Ovary (tissue), 9 donors: ENCODE measurements around the gene LRRC23. TPM values are rescaled to one million over a fixed set of nuclear protein-coding genes. Genes with fewer than 3 reads are reported as not detected.

ENCODE experiments used
- DNase-seq, 5 donors: peaks; one replicate each; pipeline ENCODE4 v3.0.0-alpha.2; 2019 to 2020
- H3K27ac ChIP-seq, 2 donors: fragments of 200-600 bp; one replicate each; pipeline versions ENCODE4 v1.5.1 to v1.8.0; 2019 to 2022
- H3K27me3 ChIP-seq: fragments of 200-600 bp; one replicate; pipeline ENCODE4 v1.8.0; 2022
- H3K36me3 ChIP-seq: fragments of 200-600 bp; sonication (generic); one replicate; pipeline ENCODE4 v1.5.1; 2019
- H3K4me1 ChIP-seq: one replicate; pipeline ENCODE4 v1.8.1; 2013; ENCODE audit warnings: mild to moderate bottlenecking, moderate library complexity; ENCODE audit not compliant: insufficient read depth
- H3K4me3 ChIP-seq: fragments of 200-600 bp; sonication (generic); one replicate; pipeline ENCODE4 v1.5.1; 2017
- H3K9me3 ChIP-seq, 2 donors: fragments of 200-600 bp in 1 of 2; sonication (generic) in 1 of 2; one replicate each; pipeline versions ENCODE4 v1.5.1 to v1.8.1; 2013 to 2019; ENCODE audit warnings: mild to moderate bottlenecking in 1 of 2, moderate library complexity in 1 of 2
- EP300 ChIP-seq: sonication (generic); formaldehyde crosslinking; IDR thresholded peaks from one replicate; pipeline ENCODE4 v1.6.1; 2017; ENCODE audit warnings: antibody characterized with exemption
- POLR2A ChIP-seq: fragments of 450-650 bp; IDR thresholded peaks from one replicate; pipeline ENCODE4 v1.6.1; 2017; ENCODE audit warnings: antibody characterized with exemption, mild to moderate bottlenecking, moderate library complexity
- WGBS, 3 donors: extraction: QIAGEN DNeasy Blood & Tissue Kit in 1 of 3; methylation state at CpG; one replicate each; pipeline versions ENCODE4 v1.1.5 to v1.1.7; 2013 to 2017; 5-methylcytosine and 5-hydroxymethylcytosine counted together
- intact Hi-C, 4 donors: fragments of 100-400 bp; cut with DNase I; formaldehyde crosslinking; loops; one replicate each; pipeline versions ENCODE4 v1.11.0 to v1.15.1; 2022 to 2023
- polyA plus RNA-seq, 2 donors: library from polyadenylated mRNA; stranded (reverse); fragments of 200-250 nt in 1 of 2; fragments of 350-450 nt in 1 of 2; fragmentation: Illumina TruSeq in 1 of 2; extraction: RNeasy Lipid Tissue Mini Kit (QIAGEN cat#74804) in 1 of 2; gene quantifications; one replicate each; pipeline ENCODE4 v1.2.3, GENCODE V29; 2013 to 2014
- total RNA-seq, 7 donors: library from RNA; depleted of rRNA in 2 of 7; stranded (reverse); fragments of >200 nt in 2 of 7; fragmentation: NEBNext Ultra II Directional in 3 of 7; extraction: Animal tissue kit (Norgen Biotek cat#: 25700) in 3 of 7; gene quantifications; one replicate each; pipeline versions ENCODE4 v1.1.0 to v1.2.4, GENCODE V29; 2016 to 2023
- TF ChIP-seq, protein P1 (sequence below), 3 donors: fragments of 450-650 bp in 2 of 3; fragments of 200-600 bp in 1 of 3; IDR thresholded peaks; one replicate each; pipeline versions ENCODE4 v1.5.1 to v1.8.0; 2016 to 2022; ENCODE audit warnings: antibody characterized with exemption in 3 of 3, mild to moderate bottlenecking in 1 of 3
- donor health status: DM: no; HTN: no; CAD: no; lungs with moderate emphysema.
- donor health status: DM: no; HTN: no; CAD: no.
- donor health status: Bipolar disorder and iron deficiency.
- donor health status: DM: yes; HTN: yes; CAD: no.
- donor health status: DM: no; HTN: no; CAD: no.
- donor health status: DM: yes; HTN: yes; CAD: no.

Gene LRRC23
- total and polyA plus RNA-seq, 9 donors = 11.2 to 67.6 (median 16.5) TPM

DNA sequence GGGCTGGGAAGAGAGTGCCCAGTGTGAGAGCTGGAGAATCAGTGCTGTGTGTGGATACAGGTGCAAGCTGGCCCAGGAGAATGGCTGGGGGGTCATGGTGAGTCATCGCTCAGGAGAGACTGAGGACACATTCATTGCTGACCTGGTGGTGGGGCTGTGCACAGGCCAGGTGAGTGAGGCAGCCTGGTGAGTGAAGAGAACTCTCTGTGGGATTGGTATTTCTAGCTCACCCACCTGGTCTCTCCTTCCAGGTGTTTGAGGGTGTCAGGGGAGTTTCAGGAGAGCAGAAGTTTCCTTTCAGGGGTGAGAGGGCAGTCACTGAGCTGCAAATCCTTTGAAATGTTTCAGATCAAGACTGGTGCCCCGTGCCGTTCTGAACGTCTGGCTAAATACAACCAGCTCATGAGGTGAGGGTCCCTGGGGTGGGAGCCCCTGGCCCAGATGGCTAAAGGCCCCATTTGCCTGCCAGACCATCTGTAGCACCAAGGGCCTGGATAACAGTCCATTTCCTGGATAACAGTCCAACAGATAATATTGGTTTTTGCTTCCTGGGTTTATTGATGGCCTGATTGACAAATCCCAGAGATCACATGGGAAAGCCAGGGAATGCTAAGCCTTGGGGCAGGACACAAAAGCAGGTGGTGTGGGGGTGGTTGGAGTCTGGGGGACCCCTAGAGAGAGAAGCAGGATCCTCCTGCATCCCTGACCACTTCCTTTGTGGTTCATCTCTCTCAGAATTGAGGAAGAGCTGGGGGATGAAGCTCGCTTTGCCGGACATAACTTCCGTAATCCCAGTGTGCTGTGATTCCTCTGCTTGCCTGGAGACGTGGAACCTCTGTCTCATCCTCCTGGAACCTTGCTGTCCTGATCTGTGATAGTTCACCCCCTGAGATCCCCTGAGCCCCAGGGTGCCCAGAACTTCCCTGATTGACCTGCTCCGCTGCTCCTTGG lies 17.6 kb downstream of the LRRC23 start:
- TF ChIP-seq EP300 (no peak), POLR2A (no peak)
- TF ChIP-seq, protein P1, sequence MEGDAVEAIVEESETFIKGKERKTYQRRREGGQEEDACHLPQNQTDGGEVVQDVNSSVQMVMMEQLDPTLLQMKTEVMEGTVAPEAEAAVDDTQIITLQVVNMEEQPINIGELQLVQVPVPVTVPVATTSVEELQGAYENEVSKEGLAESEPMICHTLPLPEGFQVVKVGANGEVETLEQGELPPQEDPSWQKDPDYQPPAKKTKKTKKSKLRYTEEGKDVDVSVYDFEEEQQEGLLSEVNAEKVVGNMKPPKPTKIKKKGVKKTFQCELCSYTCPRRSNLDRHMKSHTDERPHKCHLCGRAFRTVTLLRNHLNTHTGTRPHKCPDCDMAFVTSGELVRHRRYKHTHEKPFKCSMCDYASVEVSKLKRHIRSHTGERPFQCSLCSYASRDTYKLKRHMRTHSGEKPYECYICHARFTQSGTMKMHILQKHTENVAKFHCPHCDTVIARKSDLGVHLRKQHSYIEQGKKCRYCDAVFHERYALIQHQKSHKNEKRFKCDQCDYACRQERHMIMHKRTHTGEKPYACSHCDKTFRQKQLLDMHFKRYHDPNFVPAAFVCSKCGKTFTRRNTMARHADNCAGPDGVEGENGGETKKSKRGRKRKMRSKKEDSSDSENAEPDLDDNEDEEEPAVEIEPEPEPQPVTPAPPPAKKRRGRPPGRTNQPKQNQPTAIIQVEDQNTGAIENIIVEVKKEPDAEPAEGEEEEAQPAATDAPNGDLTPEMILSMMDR (IDR thresholded peaks at IDR 0.05) = no peak
- Histone ChIP-seq H3K27ac (no peak overlapping the region), H3K27me3 (no peaks in the 10 kb centered on the region), H3K36me3 (no peaks in the 10 kb centered on the region), H3K9me3 (no peaks in the 10 kb centered on the region), H3K4me1 (peaks cover 15% of the 10 kb centered on the region), H3K4me3 (no peak overlapping the region)
- intact Hi-C loops = loop anchor here in 1 of 4 donors (5.0 kb wide), 1 partner anchor 190 kb away; no protein-coding TSS in a partner anchor
- peak in 1 of 5 donors; percentile 27 for DNase-seq
- WGBS, 3 donors = 66 to 75% (median 72%) methylated on average over 9 of the region's 9 CpGs

DNA sequence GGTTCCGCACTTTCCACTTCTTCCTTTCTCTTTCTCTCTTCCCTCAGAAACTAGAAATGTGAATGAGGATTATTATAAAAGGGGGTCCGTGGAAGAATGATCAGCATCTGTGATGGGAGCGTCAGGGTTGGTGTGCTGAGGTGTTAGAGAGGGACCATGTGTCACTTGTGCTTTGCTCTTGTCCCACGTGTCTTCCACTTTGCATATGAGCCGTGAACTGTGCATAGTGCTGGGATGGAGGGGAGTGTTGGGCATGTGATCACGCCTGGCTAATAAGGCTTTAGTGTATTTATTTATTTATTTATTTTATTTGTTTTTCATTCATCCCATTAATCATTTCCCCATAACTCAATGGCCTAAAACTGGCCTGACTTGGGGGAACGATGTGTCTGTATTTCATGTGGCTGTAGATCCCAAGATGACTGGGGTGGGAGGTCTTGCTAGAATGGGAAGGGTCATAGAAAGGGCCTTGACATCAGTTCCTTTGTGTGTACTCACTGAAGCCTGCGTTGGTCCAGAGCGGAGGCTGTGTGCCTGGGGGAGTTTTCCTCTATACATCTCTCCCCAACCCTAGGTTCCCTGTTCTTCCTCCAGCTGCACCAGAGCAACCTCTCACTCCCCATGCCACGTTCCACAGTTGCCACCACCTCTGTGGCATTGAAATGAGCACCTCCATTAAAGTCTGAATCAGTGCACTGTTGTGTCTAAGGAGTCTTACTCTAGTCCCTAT lies 18.5 kb downstream of the LRRC23 start:
- Histone ChIP-seq H3K36me3 (no peaks in the 10 kb centered on the region), H3K4me3 (no peak overlapping the region), H3K27ac (peak overlapping the region in 1 of 2 donors; percentile 95), H3K27me3 (no peaks in the 10 kb centered on the region), H3K4me1 (peaks cover 15% of the 10 kb centered on the region), H3K9me3 (no peaks in the 10 kb centered on the region)
- 66 to 70% (median 70%) methylated on average over 10 of the region's 10 CpGs for WGBS, 3 donors
- intact Hi-C loops = loop anchor here in 1 of 4 donors (5.0 kb wide), 1 partner anchor 189 kb away; no protein-coding TSS in a partner anchor
- TF ChIP-seq POLR2A (no peak), EP300 (no peak)
- TF ChIP-seq, protein P1 (IDR thresholded peaks at IDR 0.05) = no peak
- DNase-seq = peak in 1 of 5 donors; percentile 23

DNA sequence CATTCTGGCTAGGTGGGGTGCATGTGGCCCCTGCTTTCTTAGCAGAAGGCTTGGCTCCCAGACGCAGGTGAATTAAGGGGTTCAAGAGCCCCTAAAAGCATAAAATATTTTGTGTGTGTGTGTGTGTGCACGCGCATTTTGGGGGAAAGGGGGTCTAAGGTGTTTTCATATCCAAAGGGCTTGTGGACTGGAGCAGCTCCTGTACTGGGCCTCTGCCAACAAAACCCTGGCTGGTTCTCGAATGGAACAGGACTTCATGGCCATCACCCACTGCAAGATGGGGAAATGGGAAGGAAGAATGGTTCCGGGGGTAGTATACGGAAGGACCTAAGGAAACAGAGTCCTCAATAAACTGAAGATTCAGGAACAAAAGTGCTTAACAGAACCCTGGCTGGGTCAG lies 19.2 kb downstream of the LRRC23 start:
- Histone ChIP-seq H3K36me3 (no peaks in the 10 kb centered on the region), H3K4me3 (no peak overlapping the region), H3K27me3 (no peaks in the 10 kb centered on the region), H3K4me1 (peaks cover 15% of the 10 kb centered on the region), H3K9me3 (no peaks in the 10 kb centered on the region), H3K27ac (peak overlapping the region in 1 of 2 donors; percentile 95)
- DNase-seq = peak in 3 of 5 donors; percentile 44 to 66 (median 56)
- intact Hi-C loops = loop anchor here in 1 of 4 donors (2.0 to 5.0 kb wide), 2 partner anchors 41 to 188 kb away; no protein-coding TSS in a partner anchor
- WGBS, 3 donors = 33 to 44% (median 35%) methylated on average over 6 of the region's 6 CpGs
- no peak for TF ChIP-seq POLR2A
- no peak for TF ChIP-seq EP300
- TF ChIP-seq, protein P1 (IDR thresholded peaks at IDR 0.05) = no peak

DNA sequence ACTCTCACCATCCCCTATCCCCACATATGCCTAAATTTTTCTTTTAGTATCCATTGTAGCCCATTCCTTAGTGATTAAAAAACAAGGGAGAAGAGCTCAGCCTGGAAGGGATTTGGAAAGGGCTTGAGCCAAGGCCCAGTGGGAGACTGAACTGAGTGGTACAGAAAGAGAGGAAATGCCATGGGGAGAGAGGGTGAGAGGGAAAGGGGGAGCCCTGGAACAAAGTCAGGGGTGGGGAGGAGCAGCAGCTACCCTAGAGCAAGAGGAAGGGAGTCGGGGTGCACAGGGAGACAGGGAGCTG lies 20.6 kb downstream of the LRRC23 start:
- no peaks in the 10 kb centered on the region for H3K9me3 ChIP-seq
- 0 to 10% (median 4%) methylated on average over 1 of the region's 1 CpG for WGBS, 3 donors

More for the DNA sequence above, 20.6 kb downstream of the LRRC23 start:
- peaks cover 19% of the 10 kb centered on the region for H3K4me1 ChIP-seq
- DNase-seq = no peak
- intact Hi-C loops = loop anchor here in 2 of 4 donors (2.0 to 5.0 kb wide), 2 partner anchors 40 to 53 kb away; partner anchors contain the start of gene SPSB2 (in 1 of the 2)
- TF ChIP-seq, protein P1 (IDR thresholded peaks at IDR 0.05) = no peak
- TF ChIP-seq EP300 = no peak
- TF ChIP-seq POLR2A = no peak
- H3K27me3 ChIP-seq = no peaks in the 10 kb centered on the region
- peak overlapping the region; percentile 95 to 99 for H3K27ac ChIP-seq
- no peaks in the 10 kb centered on the region for H3K36me3 ChIP-seq
- peak overlapping the region; percentile 74 for H3K4me3 ChIP-seq
